SK-N-SH (cell line): ENCODE measurements around the gene LAX1. TPM values are rescaled to one million over a fixed set of nuclear protein-coding genes. Genes with fewer than 3 reads are reported as not detected.
"Not testable (repeated sequence)": the region's sequence is repeated elsewhere in the genome, so short reads cannot be mapped to it uniquely, and the experiment has no call there.

Experiments
- CTCF ChIA-PET: fragments of 300-600, 350-600 bp; formaldehyde crosslinking; extraction: SDS; loops from one replicate; lab custom pipeline; 2021; lab: Yijun Ruan, JAX
- POLR2A ChIA-PET: fragments of 350-600 bp; sonication (Branson Sonifier 250); formaldehyde crosslinking; extraction: SDS; loops from one replicate; lab custom pipeline; 2020; ENCODE audit warnings: antibody characterized with exemption, inconsistent platforms; lab: Yijun Ruan, JAX
- DNase-seq: peaks from one replicate; pipeline ENCODE4 v3.0.0; 2012
- H2AFZ ChIP-seq: fragments of 200-600 bp; sonication (generic); 2 replicates; pipeline ENCODE4 v1.8.1; 2016; ENCODE audit warnings: antibody characterized with exemption, mild to moderate bottlenecking, low read depth
- H3F3A ChIP-seq: fragments of 200-600 bp; sonication (generic); replicated peaks from 2 replicates; pipeline ENCODE3; 2016; ENCODE audit warnings: antibody characterized with exemption, mild to moderate bottlenecking; ENCODE audit not compliant: insufficient read depth
- H3K27ac ChIP-seq, 2 experiments: fragments of 200-500 bp in 1 of 2; fragments of 200-600 bp in 1 of 2; sonication (Bioruptor generic) in 1 of 2; sonication (generic), shearing (Covaris generic) in 1 of 2; 2 replicates each; pipeline versions ENCODE4 v1.5.1 to v1.6.1; 2014 to 2016; ENCODE audit warnings: low read depth in 2 of 2, inconsistent platforms in 1 of 2, low read length in 1 of 2, mild to moderate bottlenecking in 1 of 2, mixed read lengths in 1 of 2
- H3K27me3 ChIP-seq: fragments of 200-600 bp; sonication (generic), shearing (Covaris generic); 2 replicates; pipeline ENCODE4 v1.6.1; 2016; ENCODE audit warnings: mixed run types; ENCODE audit not compliant: insufficient read depth
- H3K36me3 ChIP-seq, 2 experiments: fragments of 200-500 bp in 1 of 2; fragments of 200-600 bp in 1 of 2; sonication (Bioruptor generic) in 1 of 2; sonication (generic) in 1 of 2; replicated peaks in 1 of 2; 2 replicates each; pipeline versions ENCODE3 to v1.5.1; 2014 to 2016; ENCODE audit warnings: low read length in 1 of 2, mild to moderate bottlenecking in 1 of 2; ENCODE audit not compliant: insufficient read depth in 2 of 2, control insufficient read depth in 1 of 2
- H3K4me1 ChIP-seq, 2 experiments: fragments of 200-500 bp in 1 of 2; fragments of 200-600 bp in 1 of 2; sonication (Bioruptor generic) in 1 of 2; sonication (generic), shearing (Covaris generic) in 1 of 2; 2 replicates each; pipeline versions ENCODE4 v1.5.1 to v1.6.1; 2014 to 2016; ENCODE audit warnings: low read depth in 1 of 2, low read length in 1 of 2, mixed run types in 1 of 2; ENCODE audit not compliant: insufficient read depth in 2 of 2, control insufficient read depth in 1 of 2
- H3K4me2 ChIP-seq: fragments of 200-600 bp; sonication (generic), shearing (Covaris generic); 2 replicates; pipeline ENCODE4 v1.6.1; 2017; ENCODE audit warnings: mixed run types
- H3K4me3 ChIP-seq, 2 experiments: fragments of 200-500 bp in 1 of 2; fragments of 200-600 bp in 1 of 2; sonication (Bioruptor generic) in 1 of 2; sonication (generic), shearing (Covaris generic) in 1 of 2; 2 replicates each; pipeline versions ENCODE4 v1.5.1 to v1.8.1; 2014 to 2016; ENCODE audit warnings: low read depth in 2 of 2, inconsistent platforms in 1 of 2, low read length in 1 of 2, mild to moderate bottlenecking in 1 of 2, mixed read lengths in 1 of 2, moderate library complexity in 1 of 2
- H3K79me2 ChIP-seq: fragments of 200-600 bp; sonication (generic); 2 replicates; pipeline ENCODE4 v1.8.1; 2017; ENCODE audit warnings: mild to moderate bottlenecking; ENCODE audit not compliant: insufficient read depth
- H3K9ac ChIP-seq: fragments of 200-600 bp; sonication (generic); 2 replicates; pipeline ENCODE4 v1.6.1; 2017; ENCODE audit warnings: mixed run types
- H3K9me2 ChIP-seq: fragments of 200-600 bp; sonication (generic); 2 replicates; pipeline ENCODE4 v1.6.1; 2017; ENCODE audit warnings: mixed run types
- H3K9me3 ChIP-seq: fragments of 200-600 bp; sonication (generic); 2 replicates; pipeline ENCODE4 v1.6.1; 2017; ENCODE audit warnings: mixed run types, mild to moderate bottlenecking, moderate library complexity
- H4K20me1 ChIP-seq: fragments of 200-600 bp; sonication (generic); 2 replicates; pipeline ENCODE4 v1.6.1; 2017; ENCODE audit warnings: mild to moderate bottlenecking, mixed run types; ENCODE audit not compliant: insufficient read depth
- ELF1 ChIP-seq: IDR thresholded peaks from 2 replicates; pipeline ENCODE4 v1.4.0; 2012
- EP300 ChIP-seq, 2 experiments: IDR thresholded peaks; 2 replicates each; pipeline versions ENCODE4 v1.4.0 to v1.6.1; 2012; ENCODE audit warnings: borderline replicate concordance in 1 of 2, low read depth in 1 of 2, low read length in 1 of 2
- MEF2A ChIP-seq: IDR thresholded peaks from 2 replicates; pipeline ENCODE4 v1.4.0; 2012; ENCODE audit warnings: low read depth, borderline replicate concordance
- RFX5 ChIP-seq: IDR thresholded peaks from 2 replicates; pipeline ENCODE4 v1.6.1; 2012; ENCODE audit warnings: mild to moderate bottlenecking, improper control_type of control experiment, low read length
- TEAD4 ChIP-seq: IDR thresholded peaks from 2 replicates; pipeline ENCODE4 v1.4.0; 2012; ENCODE audit warnings: mild to moderate bottlenecking, borderline replicate concordance; ENCODE audit not compliant: insufficient read depth
- YY1 ChIP-seq: IDR thresholded peaks from 2 replicates; pipeline ENCODE4 v1.4.0; 2012; ENCODE audit warnings: low read depth, mild to moderate bottlenecking
- WGBS: methylation state at CpG from one replicate; pipeline ENCODE4 v1.1.6; 2017; ENCODE audit warnings: low lambda C conversion rate; 5-methylcytosine and 5-hydroxymethylcytosine counted together
- polyA plus RNA-seq, 3 experiments: library from polyadenylated mRNA; depleted of rRNA; stranded (reverse); fragments of >200 nt; gene quantifications; 2 replicates each; pipeline ENCODE4 v1.2.3, GENCODE V29; 2012
- TF ChIP-seq, protein P1 (sequence below): fragments of 200-600 bp; sonication (generic); IDR thresholded peaks from 2 replicates; pipeline ENCODE4 v1.6.1; 2017; ENCODE audit warnings: antibody characterized with exemption, mild to moderate bottlenecking, moderate library complexity
- TF ChIP-seq, protein P2 (sequence below): fragments of 150-350 bp; IDR thresholded peaks from 2 replicates; pipeline ENCODE4 v1.6.1; 2017; ENCODE audit warnings: antibody characterized with exemption, low read length, low read depth, borderline replicate concordance

LAX1 gene
- polyA plus RNA-seq, 1 of the 3 experiments (the other 2 are of a cell fraction), result 0.03 TPM

DNA sequence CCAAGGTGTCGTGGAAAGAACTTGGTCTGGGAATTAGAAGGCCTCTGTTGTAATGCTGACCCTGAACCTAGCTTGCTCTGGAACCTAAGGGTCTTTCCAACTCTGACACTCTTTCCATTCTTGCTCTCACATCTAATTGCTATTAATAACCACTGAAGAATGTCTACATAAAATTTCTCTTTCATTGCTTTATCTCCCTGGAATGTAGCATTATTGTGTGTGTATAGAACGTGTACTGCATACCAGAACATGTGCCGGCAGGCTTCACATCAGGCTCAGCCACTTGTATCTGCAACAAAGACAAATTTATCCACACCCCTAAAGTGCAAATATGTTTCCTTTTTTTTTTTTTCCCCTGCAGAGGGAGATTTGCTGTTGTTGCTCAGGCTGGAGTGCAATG is 13.9 kb upstream of the LAX1 start:
- DNase-seq, result no peak
- H3K9me3 ChIP-seq, result no peaks in the 10 kb centered on the region
- H4K20me1 ChIP-seq, result no peaks in the 10 kb centered on the region
- POLR2A ChIA-PET, result no interaction called here
- H3K9me2 ChIP-seq, result no peaks in the 10 kb centered on the region
- peaks cover 12% of the 10 kb centered on the region for H3F3A ChIP-seq
- CTCF ChIA-PET, result no interaction called here
- TF ChIP-seq, protein P1, sequence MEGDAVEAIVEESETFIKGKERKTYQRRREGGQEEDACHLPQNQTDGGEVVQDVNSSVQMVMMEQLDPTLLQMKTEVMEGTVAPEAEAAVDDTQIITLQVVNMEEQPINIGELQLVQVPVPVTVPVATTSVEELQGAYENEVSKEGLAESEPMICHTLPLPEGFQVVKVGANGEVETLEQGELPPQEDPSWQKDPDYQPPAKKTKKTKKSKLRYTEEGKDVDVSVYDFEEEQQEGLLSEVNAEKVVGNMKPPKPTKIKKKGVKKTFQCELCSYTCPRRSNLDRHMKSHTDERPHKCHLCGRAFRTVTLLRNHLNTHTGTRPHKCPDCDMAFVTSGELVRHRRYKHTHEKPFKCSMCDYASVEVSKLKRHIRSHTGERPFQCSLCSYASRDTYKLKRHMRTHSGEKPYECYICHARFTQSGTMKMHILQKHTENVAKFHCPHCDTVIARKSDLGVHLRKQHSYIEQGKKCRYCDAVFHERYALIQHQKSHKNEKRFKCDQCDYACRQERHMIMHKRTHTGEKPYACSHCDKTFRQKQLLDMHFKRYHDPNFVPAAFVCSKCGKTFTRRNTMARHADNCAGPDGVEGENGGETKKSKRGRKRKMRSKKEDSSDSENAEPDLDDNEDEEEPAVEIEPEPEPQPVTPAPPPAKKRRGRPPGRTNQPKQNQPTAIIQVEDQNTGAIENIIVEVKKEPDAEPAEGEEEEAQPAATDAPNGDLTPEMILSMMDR, result no peak
- TF ChIP-seq, protein P2, sequence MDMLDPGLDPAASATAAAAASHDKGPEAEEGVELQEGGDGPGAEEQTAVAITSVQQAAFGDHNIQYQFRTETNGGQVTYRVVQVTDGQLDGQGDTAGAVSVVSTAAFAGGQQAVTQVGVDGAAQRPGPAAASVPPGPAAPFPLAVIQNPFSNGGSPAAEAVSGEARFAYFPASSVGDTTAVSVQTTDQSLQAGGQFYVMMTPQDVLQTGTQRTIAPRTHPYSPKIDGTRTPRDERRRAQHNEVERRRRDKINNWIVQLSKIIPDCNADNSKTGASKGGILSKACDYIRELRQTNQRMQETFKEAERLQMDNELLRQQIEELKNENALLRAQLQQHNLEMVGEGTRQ, result no peak
- TF ChIP-seq RFX5 (no peak), MEF2A (no peak), YY1 (no peak), EP300 (IDR thresholded peaks at IDR 0.05; ENCODE audit: borderline replicate concordance in 1 of 2, low read depth in 1 of 2, low read length in 1 of 2) (no peak), TEAD4 (no peak), ELF1 (no peak)
- H3K4me2 ChIP-seq, result no peak overlapping the region
- no peaks in the 10 kb centered on the region for H3K36me3 ChIP-seq
- H3K9ac ChIP-seq, result no peak overlapping the region
- H3K27ac ChIP-seq, result peak overlapping the region in 1 of 2 experiments; percentile 25; a peak in 2 of 4 replicates
- WGBS, result 74% methylated on average over 3 of the region's 3 CpGs
- H3K4me1 ChIP-seq, result no peaks in the 10 kb centered on the region; a peak in 1 of 4 replicates
- H2AFZ ChIP-seq, result no peak overlapping the region
- no peak overlapping the region for H3K4me3 ChIP-seq
- H3K79me2 ChIP-seq, result no peaks in the 10 kb centered on the region
- H3K27me3 ChIP-seq, result no peaks in the 10 kb centered on the region

GRCh38 chr1:203751618-203752361 is 13.2 kb upstream of the LAX1 start:
- CTCF ChIA-PET, POLR2A ChIA-PET, H3F3A ChIP-seq, H3K9me3 ChIP-seq, H3K27me3 ChIP-seq, H3K4me2 ChIP-seq, H3K36me3 ChIP-seq, H3K4me3 ChIP-seq, H4K20me1 ChIP-seq, H3K4me1 ChIP-seq, H3K9me2 ChIP-seq, H3K27ac ChIP-seq, H2AFZ ChIP-seq, DNase-seq, H3K9ac ChIP-seq, H3K79me2 ChIP-seq: not testable (repeated sequence)
- WGBS, result 95% methylated on average over 5 of the region's 5 CpGs
